ENCODE measurements around the gene CHN2.

DNA sequence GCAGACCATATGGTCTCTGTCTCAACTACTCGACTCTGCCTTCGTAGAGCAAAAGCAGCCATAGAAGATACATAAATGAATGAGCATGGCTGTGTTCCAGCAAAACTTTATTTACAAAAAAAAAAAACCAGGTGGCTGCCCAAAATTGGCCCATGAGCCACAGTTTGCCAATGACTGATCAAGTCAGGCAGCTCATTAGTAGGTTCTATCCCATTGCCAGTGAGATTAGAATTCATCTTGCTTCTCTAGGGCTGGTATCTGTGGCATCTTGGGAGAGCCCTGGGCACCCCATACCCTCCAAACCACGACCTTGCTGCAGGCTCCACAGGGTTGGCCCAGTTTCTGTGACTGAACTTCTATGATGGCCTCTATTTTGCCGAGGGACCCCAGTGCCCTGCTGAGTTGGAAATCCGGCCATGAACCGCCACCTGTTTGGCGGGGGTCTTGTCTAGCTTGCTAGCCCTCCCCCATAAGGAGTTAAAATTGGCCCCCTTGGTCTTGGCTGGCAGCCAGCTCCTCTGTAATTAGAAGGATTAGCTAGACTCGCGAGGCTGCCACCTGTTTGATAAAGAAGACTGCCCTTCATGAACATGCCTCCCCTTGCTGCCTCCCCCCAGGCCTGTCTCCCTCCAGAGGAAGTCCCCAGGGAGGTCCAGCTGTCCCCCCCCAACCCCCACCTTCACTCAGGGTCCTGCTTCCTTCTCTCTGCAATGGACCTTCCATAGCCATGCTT, 83.9 kb downstream of the CHN2 start:
- no peak for TF ChIP-seq ZFX (IDR thresholded peaks at IDR 0.05)
- TF ChIP-seq, protein P1, sequence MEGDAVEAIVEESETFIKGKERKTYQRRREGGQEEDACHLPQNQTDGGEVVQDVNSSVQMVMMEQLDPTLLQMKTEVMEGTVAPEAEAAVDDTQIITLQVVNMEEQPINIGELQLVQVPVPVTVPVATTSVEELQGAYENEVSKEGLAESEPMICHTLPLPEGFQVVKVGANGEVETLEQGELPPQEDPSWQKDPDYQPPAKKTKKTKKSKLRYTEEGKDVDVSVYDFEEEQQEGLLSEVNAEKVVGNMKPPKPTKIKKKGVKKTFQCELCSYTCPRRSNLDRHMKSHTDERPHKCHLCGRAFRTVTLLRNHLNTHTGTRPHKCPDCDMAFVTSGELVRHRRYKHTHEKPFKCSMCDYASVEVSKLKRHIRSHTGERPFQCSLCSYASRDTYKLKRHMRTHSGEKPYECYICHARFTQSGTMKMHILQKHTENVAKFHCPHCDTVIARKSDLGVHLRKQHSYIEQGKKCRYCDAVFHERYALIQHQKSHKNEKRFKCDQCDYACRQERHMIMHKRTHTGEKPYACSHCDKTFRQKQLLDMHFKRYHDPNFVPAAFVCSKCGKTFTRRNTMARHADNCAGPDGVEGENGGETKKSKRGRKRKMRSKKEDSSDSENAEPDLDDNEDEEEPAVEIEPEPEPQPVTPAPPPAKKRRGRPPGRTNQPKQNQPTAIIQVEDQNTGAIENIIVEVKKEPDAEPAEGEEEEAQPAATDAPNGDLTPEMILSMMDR (IDR thresholded peaks at IDR 0.05 in 2 of 3, conservative IDR thresholded peaks at IDR 0.05 in 1 of 3; ENCODE audit: borderline replicate concordance in 1 of 3, insufficient read depth in 1 of 3, low read depth in 2 of 3, low read length in 2 of 3), result no peak
- TF ChIP-seq POLR2A (IDR thresholded peaks at IDR 0.05; ENCODE audit: borderline replicate concordance, extremely low read depth, insufficient read depth, insufficient read length), result no peak
- TF ChIP-seq, protein P2, sequence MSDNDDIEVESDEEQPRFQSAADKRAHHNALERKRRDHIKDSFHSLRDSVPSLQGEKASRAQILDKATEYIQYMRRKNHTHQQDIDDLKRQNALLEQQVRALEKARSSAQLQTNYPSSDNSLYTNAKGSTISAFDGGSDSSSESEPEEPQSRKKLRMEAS (IDR thresholded peaks at IDR 0.05), result no peak
- TF ChIP-seq, protein P3, sequence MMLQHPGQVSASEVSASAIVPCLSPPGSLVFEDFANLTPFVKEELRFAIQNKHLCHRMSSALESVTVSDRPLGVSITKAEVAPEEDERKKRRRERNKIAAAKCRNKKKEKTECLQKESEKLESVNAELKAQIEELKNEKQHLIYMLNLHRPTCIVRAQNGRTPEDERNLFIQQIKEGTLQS (IDR thresholded peaks at IDR 0.05), result no peak

Data from HCT116 (cell line).